Renal cortex interstitium (tissue), 11 donors: ENCODE results near the gene PGK2. TPM values are rescaled to one million over a fixed set of nuclear protein-coding genes. Genes with fewer than 3 reads are reported as not detected.

ENCODE experiments used
- DNase-seq, 11 donors: peaks; one replicate each; pipeline ENCODE4 v3.0.0-alpha.2; 2013; ENCODE audit warnings: low read depth in 9 of 11, low spot score in 4 of 11; ENCODE audit errors: extremely low read depth in 1 of 11
- polyA plus RNA-seq, 3 donors: library from polyadenylated mRNA; unstranded; fragments of 120-200 nt; gene quantifications; one replicate each; pipeline ENCODE4 v1.2.1, GENCODE V29; 2013; ENCODE audit not compliant: insufficient read length in 3 of 3

Gene PGK2
- polyA plus RNA-seq, 3 donors, result 0.11 TPM; not detected in 2

DNA sequence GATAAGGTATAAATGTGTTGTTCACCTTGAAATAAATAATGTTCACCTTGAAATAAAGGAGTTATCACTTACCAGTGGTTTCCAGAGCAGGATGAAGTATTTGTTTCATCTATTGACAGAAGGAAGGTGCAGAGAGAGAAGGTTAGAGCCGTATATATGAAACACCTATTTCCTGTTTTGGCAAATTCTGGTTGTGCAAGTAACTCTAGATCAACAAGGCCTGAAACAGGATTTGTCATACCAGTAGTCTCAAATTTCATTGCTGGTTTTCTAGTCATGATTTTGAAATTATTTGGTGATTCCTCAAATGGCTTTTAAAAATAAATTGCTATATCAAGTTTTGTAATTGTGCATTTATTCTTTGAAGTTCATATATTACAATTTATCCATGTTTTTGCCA, 42.8 kb downstream of the PGK2 start, which contains the start of gene CRISP3:
Gene CRISP3, minus strand, starts transcription at position 130 of the 400 bp plus-strand sequence. Its CDS starts 21 bp downstream, at position 109.
- DNase-seq, result no peak

DNA sequence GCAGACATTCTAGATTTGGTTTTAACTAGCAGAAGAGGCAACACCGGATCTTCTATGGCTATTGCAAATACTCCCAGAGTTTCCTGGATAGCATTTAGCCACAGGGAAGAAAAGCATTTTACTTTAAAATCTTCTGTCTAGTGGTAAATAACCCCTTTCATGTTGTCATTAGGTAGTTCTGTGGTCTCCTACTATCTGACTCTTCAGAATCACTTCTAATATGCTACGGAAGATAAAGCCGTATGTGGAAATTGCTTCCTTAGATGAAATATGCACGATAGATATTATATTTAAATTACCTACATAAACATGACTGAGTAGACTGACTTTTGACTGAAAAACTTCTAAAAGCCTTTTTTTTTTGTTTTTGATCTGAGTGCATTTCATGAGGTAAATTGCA, 43.7 kb downstream of the PGK2 start:
- DNase-seq, result no peak

DNA sequence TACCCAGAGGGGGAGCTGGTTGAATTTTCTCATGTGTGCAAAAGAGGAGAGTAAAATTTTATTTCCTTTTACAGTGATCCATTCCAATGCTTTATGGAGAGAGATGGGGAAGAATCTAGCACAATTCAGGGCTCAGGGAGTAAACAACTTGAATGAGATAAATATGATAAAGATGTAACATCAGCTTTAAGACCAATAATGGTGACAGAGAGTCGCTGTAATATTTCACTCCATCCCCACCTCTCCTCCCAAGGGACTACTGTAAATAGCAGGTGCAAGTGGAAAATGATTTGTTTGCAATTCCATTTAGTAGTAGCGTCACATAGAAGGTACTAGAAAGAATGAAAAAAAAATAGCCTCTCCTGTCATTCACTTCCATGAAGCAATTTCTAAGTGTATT, 47.7 kb downstream of the PGK2 start:
- DNase-seq, result no peak

DNA sequence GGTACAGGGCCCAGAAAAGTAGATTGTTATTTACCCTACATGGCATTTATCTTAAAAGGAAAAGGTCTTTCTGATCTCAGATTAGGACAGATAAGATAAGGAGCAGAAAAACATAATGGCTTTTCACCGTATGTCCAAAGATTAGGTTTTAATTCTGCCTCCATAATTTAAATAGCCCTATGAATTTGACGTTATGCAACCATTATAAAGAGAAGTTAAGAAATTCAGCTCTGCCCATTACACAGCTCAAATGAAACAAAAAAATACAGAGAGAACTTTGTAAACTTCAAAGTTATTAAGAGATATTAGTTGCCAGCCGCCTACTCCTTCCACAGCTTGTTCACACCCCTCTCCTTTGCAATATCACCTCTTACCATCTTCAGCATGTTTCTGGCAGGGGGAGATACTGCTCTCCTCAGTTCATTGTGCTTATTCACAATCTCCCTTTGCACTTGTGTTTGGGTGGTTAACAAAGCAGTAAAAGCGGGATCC, 51.0 kb downstream of the PGK2 start:
- no peak for DNase-seq

Other genes starting within 250 kb of the PGK2 start
- gene C6orf141, start 236.6 kb downstream of the PGK2 start, polyA plus RNA-seq, result 1 to 10 TPM in 1 of 3 donors, under 1 TPM in 2; 0.29 to 1.3 (median 0.54) TPM
- 1 to 10 TPM in 1 of 3 donors, under 1 TPM in 2; 0.56 to 2.2 (median 0.88) TPM for gene RHAG, start 150.4 kb downstream of the PGK2 start, polyA plus RNA-seq
- gene CRISP2, start 73.7 kb downstream of the PGK2 start, polyA plus RNA-seq, result under 1 TPM in 2 of 3 donors, not detected in 1; 0.07 to 0.14 TPM
- under 1 TPM; 0.17 to 0.37 (median 0.31) TPM for gene CRISP3, start 42.9 kb downstream of the PGK2 start, polyA plus RNA-seq
- not detected for gene CRISP1, start 79.2 kb upstream of the PGK2 start, polyA plus RNA-seq
- gene DEFB114, start 176.9 kb upstream of the PGK2 start, polyA plus RNA-seq, result not detected
- not detected for gene DEFB113, start 182.3 kb upstream of the PGK2 start, polyA plus RNA-seq
- gene DEFB110, start 234.7 kb upstream of the PGK2 start, polyA plus RNA-seq, result not detected